NB4 (cell line): ENCODE data around the gene EMC8.

Experiments
- CTCF ChIP-seq: IDR thresholded peaks from one replicate; pipeline ENCODE4 v1.5.1; 2012; ENCODE audit warnings: low read depth, low read length
- POLR2A ChIP-seq: IDR thresholded peaks from 2 replicates; pipeline ENCODE4 v1.6.1; 2011; ENCODE audit warnings: mild to moderate bottlenecking; ENCODE audit not compliant: insufficient read length; ENCODE audit errors: extremely low read depth

GRCh38 chr16:85784813-85785212 is 14.5 kb downstream of the EMC8 start:
- TF ChIP-seq CTCF = no peak
- TF ChIP-seq POLR2A = no peak
